SU-DHL-6 (cell line): ENCODE results near the gene TALDO1.

Experiments used
- EZH2phosphoT487 ChIP-seq: fragments of 200-600 bp; sonication (generic), shearing (Covaris generic); conservative IDR thresholded peaks from 2 replicates; pipeline ENCODE4 v1.6.1; 2018; ENCODE audit warnings: mild to moderate bottlenecking, antibody characterized with exemption, low read length, moderate library complexity, mixed read lengths
- TF ChIP-seq, protein P1 (sequence below): fragments of 200-600 bp; sonication (generic); IDR thresholded peaks from one replicate; pipeline ENCODE4 v1.5.1; 2017; ENCODE audit warnings: antibody characterized with exemption, mild to moderate bottlenecking, low read length, moderate library complexity; ENCODE audit not compliant: insufficient read depth, poor library complexity, severe bottlenecking

DNA sequence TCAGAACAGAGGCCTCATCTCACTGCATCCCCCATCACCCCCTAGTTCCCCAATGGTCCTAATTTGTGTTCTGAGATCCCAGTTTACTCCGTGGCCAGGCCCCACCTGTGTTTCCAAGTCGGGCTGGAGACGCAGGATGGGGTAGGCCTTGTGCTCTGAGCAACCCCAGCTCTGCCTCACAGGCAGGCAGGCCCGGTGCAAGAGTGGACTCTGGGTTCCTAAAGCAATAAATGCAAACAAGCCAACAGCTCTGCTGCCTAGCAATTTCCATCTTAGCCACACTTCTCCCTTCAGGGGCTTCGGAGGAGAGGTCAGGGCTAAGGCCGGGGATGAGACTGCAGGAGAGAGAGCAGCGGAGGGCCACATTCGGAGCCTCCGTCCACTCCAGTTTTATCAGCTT lies 43.8 kb upstream of the TALDO1 start:
- TF ChIP-seq, protein P1, sequence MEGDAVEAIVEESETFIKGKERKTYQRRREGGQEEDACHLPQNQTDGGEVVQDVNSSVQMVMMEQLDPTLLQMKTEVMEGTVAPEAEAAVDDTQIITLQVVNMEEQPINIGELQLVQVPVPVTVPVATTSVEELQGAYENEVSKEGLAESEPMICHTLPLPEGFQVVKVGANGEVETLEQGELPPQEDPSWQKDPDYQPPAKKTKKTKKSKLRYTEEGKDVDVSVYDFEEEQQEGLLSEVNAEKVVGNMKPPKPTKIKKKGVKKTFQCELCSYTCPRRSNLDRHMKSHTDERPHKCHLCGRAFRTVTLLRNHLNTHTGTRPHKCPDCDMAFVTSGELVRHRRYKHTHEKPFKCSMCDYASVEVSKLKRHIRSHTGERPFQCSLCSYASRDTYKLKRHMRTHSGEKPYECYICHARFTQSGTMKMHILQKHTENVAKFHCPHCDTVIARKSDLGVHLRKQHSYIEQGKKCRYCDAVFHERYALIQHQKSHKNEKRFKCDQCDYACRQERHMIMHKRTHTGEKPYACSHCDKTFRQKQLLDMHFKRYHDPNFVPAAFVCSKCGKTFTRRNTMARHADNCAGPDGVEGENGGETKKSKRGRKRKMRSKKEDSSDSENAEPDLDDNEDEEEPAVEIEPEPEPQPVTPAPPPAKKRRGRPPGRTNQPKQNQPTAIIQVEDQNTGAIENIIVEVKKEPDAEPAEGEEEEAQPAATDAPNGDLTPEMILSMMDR = no peak
- TF ChIP-seq EZH2phosphoT487 = no peak
